Ovary (tissue), 9 donors: Measurements from ENCODE around the gene OVAAL. TPM values are rescaled to one million over a fixed set of nuclear protein-coding genes. Genes with fewer than 3 reads are reported as not detected.

Experiments
- DNase-seq, 5 donors: peaks; one replicate each; pipeline ENCODE4 v3.0.0-alpha.2; 2019 to 2020
- H3K27ac ChIP-seq, 2 donors: fragments of 200-600 bp; one replicate each; pipeline versions ENCODE4 v1.5.1 to v1.8.0; 2019 to 2022
- H3K27me3 ChIP-seq: fragments of 200-600 bp; one replicate; pipeline ENCODE4 v1.8.0; 2022
- H3K36me3 ChIP-seq: fragments of 200-600 bp; sonication (generic); one replicate; pipeline ENCODE4 v1.5.1; 2019
- H3K4me1 ChIP-seq: one replicate; pipeline ENCODE4 v1.8.1; 2013; ENCODE audit warnings: mild to moderate bottlenecking, moderate library complexity; ENCODE audit not compliant: insufficient read depth
- H3K4me3 ChIP-seq: fragments of 200-600 bp; sonication (generic); one replicate; pipeline ENCODE4 v1.5.1; 2017
- H3K9me3 ChIP-seq, 2 donors: fragments of 200-600 bp in 1 of 2; sonication (generic) in 1 of 2; one replicate each; pipeline versions ENCODE4 v1.5.1 to v1.8.1; 2013 to 2019; ENCODE audit warnings: mild to moderate bottlenecking in 1 of 2, moderate library complexity in 1 of 2
- CTCF ChIP-seq, 3 donors: fragments of 450-650 bp in 2 of 3; fragments of 200-600 bp in 1 of 3; IDR thresholded peaks; one replicate each; pipeline versions ENCODE4 v1.5.1 to v1.8.0; 2016 to 2022; ENCODE audit warnings: antibody characterized with exemption in 3 of 3, mild to moderate bottlenecking in 1 of 3
- EP300 ChIP-seq: sonication (generic); formaldehyde crosslinking; IDR thresholded peaks from one replicate; pipeline ENCODE4 v1.6.1; 2017; ENCODE audit warnings: antibody characterized with exemption
- POLR2A ChIP-seq: fragments of 450-650 bp; IDR thresholded peaks from one replicate; pipeline ENCODE4 v1.6.1; 2017; ENCODE audit warnings: antibody characterized with exemption, mild to moderate bottlenecking, moderate library complexity
- WGBS, 3 donors: extraction: QIAGEN DNeasy Blood & Tissue Kit in 1 of 3; methylation state at CpG; one replicate each; pipeline versions ENCODE4 v1.1.5 to v1.1.7; 2013 to 2017; 5-methylcytosine and 5-hydroxymethylcytosine counted together
- intact Hi-C, 4 donors: fragments of 100-400 bp; cut with DNase I; formaldehyde crosslinking; loops; one replicate each; pipeline versions ENCODE4 v1.11.0 to v1.15.1; 2022 to 2023
- polyA plus RNA-seq, 2 donors: library from polyadenylated mRNA; stranded (reverse); fragments of 200-250 nt in 1 of 2; fragments of 350-450 nt in 1 of 2; fragmentation: Illumina TruSeq in 1 of 2; extraction: RNeasy Lipid Tissue Mini Kit (QIAGEN cat#74804) in 1 of 2; gene quantifications; one replicate each; pipeline ENCODE4 v1.2.3, GENCODE V29; 2013 to 2014
- total RNA-seq, 7 donors: library from RNA; depleted of rRNA in 2 of 7; stranded (reverse); fragments of >200 nt in 2 of 7; fragmentation: NEBNext Ultra II Directional in 3 of 7; extraction: Animal tissue kit (Norgen Biotek cat#: 25700) in 3 of 7; gene quantifications; one replicate each; pipeline versions ENCODE4 v1.1.0 to v1.2.4, GENCODE V29; 2016 to 2023
- donor health status: DM: no; HTN: no; CAD: no; lungs with moderate emphysema.
- donor health status: DM: no; HTN: no; CAD: no.
- donor health status: Bipolar disorder and iron deficiency.
- donor health status: DM: yes; HTN: yes; CAD: no.
- donor health status: DM: no; HTN: no; CAD: no.
- donor health status: DM: yes; HTN: yes; CAD: no.

Gene OVAAL
- total and polyA plus RNA-seq, 9 donors: not detected

GRCh38 chr1:180515857-180516388, 42.8 kb upstream of the OVAAL start:
- Histone ChIP-seq H3K4me1 (no peaks in the 10 kb centered on the region), H3K27ac (no peak overlapping the region), H3K4me3 (no peak overlapping the region), H3K27me3 (no peaks in the 10 kb centered on the region), H3K36me3 (no peaks in the 10 kb centered on the region), H3K9me3 (no peaks in the 10 kb centered on the region)
- intact Hi-C loops: loop anchor here in 2 of 4 donors (5.0 to 10.0 kb wide), 2 partner anchors 346 to 629 kb away; no protein-coding TSS in a partner anchor
- 10 to 12% (median 10%) methylated on average over 8 of the region's 8 CpGs for WGBS, 3 donors
- DNase-seq: peak; percentile 55 to 74 (median 57)
- TF ChIP-seq POLR2A (no peak), EP300 (no peak), CTCF (IDR thresholded peaks at IDR 0.05) (peak; percentile 64 to 80 (median 73))

GRCh38 chr1:180519846-180520245, 38.9 kb upstream of the OVAAL start:
- no peaks in the 10 kb centered on the region for H3K36me3 ChIP-seq
- no peaks in the 10 kb centered on the region for H3K4me1 ChIP-seq
- DNase-seq: no peak
- intact Hi-C loops: loop anchor here (5.0 to 10.0 kb wide), 5 partner anchors 342 to 655 kb away; no protein-coding TSS in a partner anchor
- H3K27ac ChIP-seq: no peak overlapping the region
- no peak for TF ChIP-seq CTCF (IDR thresholded peaks at IDR 0.05)
- WGBS, 3 donors: 59 to 63% (median 60%) methylated on average over 4 of the region's 4 CpGs
- H3K9me3 ChIP-seq: no peaks in the 10 kb centered on the region
- H3K27me3 ChIP-seq: no peaks in the 10 kb centered on the region
- H3K4me3 ChIP-seq: no peak overlapping the region

- 62 to 67% (median 64%) methylated on average over 9 of the region's 9 CpGs for WGBS, 3 donors
- H3K4me1 ChIP-seq: no peaks in the 10 kb centered on the region
- TF ChIP-seq CTCF (IDR thresholded peaks at IDR 0.05): no peak
- no peak for TF ChIP-seq POLR2A
- no peak for TF ChIP-seq EP300
- no peaks in the 10 kb centered on the region for H3K27me3 ChIP-seq
- H3K36me3 ChIP-seq: no peaks in the 10 kb centered on the region
- no peaks in the 10 kb centered on the region for H3K9me3 ChIP-seq
- intact Hi-C loops: loop anchor here (10.0 kb wide), 3 partner anchors 633 to 653 kb away; no protein-coding TSS in a partner anchor
- DNase-seq: no peak
- no peak overlapping the region for H3K27ac ChIP-seq
- H3K4me3 ChIP-seq: no peak overlapping the region
Measured at GRCh38 chr1:180521474-180522212, 37.1 kb upstream of the OVAAL start.

- WGBS, 3 donors: 70 to 79% (median 75%) methylated on average over 7 of the region's 7 CpGs
- TF ChIP-seq EP300: no peak
- TF ChIP-seq POLR2A: no peak
- TF ChIP-seq CTCF (IDR thresholded peaks at IDR 0.05): no peak
- intact Hi-C loops: loop anchor here (10.0 kb wide), 3 partner anchors 633 to 653 kb away; no protein-coding TSS in a partner anchor
- Histone ChIP-seq H3K27me3 (no peaks in the 10 kb centered on the region), H3K4me3 (no peak overlapping the region), H3K9me3 (no peaks in the 10 kb centered on the region), H3K27ac (no peak overlapping the region), H3K4me1 (no peaks in the 10 kb centered on the region), H3K36me3 (no peaks in the 10 kb centered on the region)
- DNase-seq: no peak
Measured at GRCh38 chr1:180522213-180522515, 36.6 kb upstream of the OVAAL start.
